Neural cell (in vitro differentiated cells): ENCODE measurements around the gene SHMT2. TPM values are rescaled to one million over a fixed set of nuclear protein-coding genes. Genes with fewer than 3 reads are reported as not detected.

Source experiments
- H2AFZ ChIP-seq: fragments of 200-600, 300-800 bp; sonication (generic), shearing (Covaris generic); 2 replicates; pipeline ENCODE4 v1.6.0; 2014; ENCODE audit warnings: low read depth, mild to moderate bottlenecking, antibody characterized with exemption, low read length, moderate library complexity
- H3F3A ChIP-seq: fragments of 200-600 bp; shearing (Covaris generic); 2 replicates; pipeline ENCODE4 v1.6.1; 2016; ENCODE audit warnings: mild to moderate bottlenecking, moderate library complexity, mixed read lengths, antibody characterized with exemption, low read length; ENCODE audit not compliant: insufficient read depth, poor library complexity, severe bottlenecking
- H3K27ac ChIP-seq: fragments of 200-600, 300-800 bp; sonication (generic), shearing (Covaris generic); 2 replicates; pipeline ENCODE4 v1.5.1; 2014; ENCODE audit warnings: mild to moderate bottlenecking, low read length, moderate library complexity
- H3K27me3 ChIP-seq: fragments of 300-800, 200-600 bp; sonication (generic), shearing (Covaris generic); 2 replicates; pipeline ENCODE4 v1.6.0; 2014; ENCODE audit warnings: mild to moderate bottlenecking, low read depth, low read length, moderate library complexity; ENCODE audit not compliant: insufficient read depth
- H3K36me3 ChIP-seq: fragments of 300-800, 200-600 bp; sonication (generic), shearing (Covaris generic); 2 replicates; pipeline ENCODE4 v1.5.1; 2014; ENCODE audit warnings: mild to moderate bottlenecking, antibody characterized with exemption, low read length, moderate library complexity; ENCODE audit not compliant: insufficient read depth
- H3K4me2 ChIP-seq: fragments of 300-800, 200-600 bp; sonication (generic), shearing (Covaris generic); 2 replicates; pipeline ENCODE4 v1.6.0; 2014; ENCODE audit warnings: mild to moderate bottlenecking, low read length
- H3K4me3 ChIP-seq: fragments of 300-800, 200-600 bp; sonication (generic), shearing (Covaris generic); 2 replicates; pipeline ENCODE4 v1.5.1; 2014; ENCODE audit warnings: mild to moderate bottlenecking, low read length, moderate library complexity
- H3K79me2 ChIP-seq: fragments of 200-600 bp; shearing (Covaris generic); replicated peaks from 2 replicates; pipeline ENCODE4 v1.6.0; 2014; ENCODE audit warnings: mild to moderate bottlenecking, low read length, moderate library complexity; ENCODE audit not compliant: insufficient read depth
- H3K9ac ChIP-seq: fragments of 300-800, 200-600 bp; sonication (generic), shearing (Covaris generic); 2 replicates; pipeline ENCODE4 v1.6.1; 2016; ENCODE audit warnings: mild to moderate bottlenecking, low read length, mixed read lengths
- H3K9me2 ChIP-seq: fragments of 200-600 bp; shearing (Covaris generic); 2 replicates; pipeline ENCODE4 v1.6.1; 2016; ENCODE audit warnings: mild to moderate bottlenecking, low read length, mixed read lengths; ENCODE audit not compliant: insufficient read depth
- H3K9me3 ChIP-seq: fragments of 200-600, 300-800 bp; sonication (generic), shearing (Covaris generic); 2 replicates; pipeline ENCODE4 v1.6.1; 2016; ENCODE audit warnings: mild to moderate bottlenecking, mixed run types, low read length, moderate library complexity, mixed read lengths
- H4K20me1 ChIP-seq: fragments of 200-600 bp; shearing (Covaris generic); 2 replicates; pipeline ENCODE4 v1.6.1; 2016; ENCODE audit warnings: mild to moderate bottlenecking, mixed run types; ENCODE audit not compliant: insufficient read depth
- EP300 ChIP-seq: fragments of 450-650 bp; conservative IDR thresholded peaks from 2 replicates; pipeline ENCODE4 v1.6.1; 2014; ENCODE audit warnings: antibody characterized with exemption, mild to moderate bottlenecking, moderate library complexity; ENCODE audit not compliant: poor library complexity, severe bottlenecking
- EZH2 ChIP-seq: fragments of 200-600, 300-800 bp; shearing (Covaris generic), sonication (generic); IDR thresholded peaks from 2 replicates; pipeline ENCODE4 v1.6.1; 2014; ENCODE audit warnings: antibody characterized with exemption, low read length, borderline replicate concordance, mild to moderate bottlenecking; ENCODE audit not compliant: insufficient read depth, poor library complexity, severe bottlenecking
- MXI1 ChIP-seq: fragments of 450-650 bp; conservative IDR thresholded peaks from 2 replicates; pipeline ENCODE4 v1.6.1; 2014; ENCODE audit warnings: antibody characterized with exemption, mild to moderate bottlenecking; ENCODE audit not compliant: poor library complexity, severe bottlenecking
- POLR2AphosphoS5 ChIP-seq: IDR thresholded peaks from 2 replicates; pipeline ENCODE4 v1.6.1; 2012
- RAD21 ChIP-seq: fragments of 450-650 bp; conservative IDR thresholded peaks from 2 replicates; pipeline ENCODE4 v1.6.1; 2014; ENCODE audit warnings: antibody characterized with exemption, mild to moderate bottlenecking, moderate library complexity
- SMC3 ChIP-seq: fragments of 450-650 bp; conservative IDR thresholded peaks from 2 replicates; pipeline ENCODE4 v1.6.1; 2014; ENCODE audit warnings: antibody characterized with exemption, mild to moderate bottlenecking, moderate library complexity; ENCODE audit not compliant: poor library complexity
- TAF1 ChIP-seq: IDR thresholded peaks from 2 replicates; pipeline ENCODE4 v1.6.1; 2012; ENCODE audit warnings: low read depth
- polyA plus RNA-seq: library from polyadenylated mRNA; depleted of rRNA; stranded (reverse); fragments of >200 nt; gene quantifications from 2 replicates; pipeline ENCODE4 v1.2.3, GENCODE V29; 2014
- TF ChIP-seq, protein P1 (sequence below): fragments of 450-650 bp; IDR thresholded peaks from 2 replicates; pipeline ENCODE4 v1.5.1; 2014; ENCODE audit warnings: antibody characterized with exemption, mild to moderate bottlenecking, moderate library complexity; ENCODE audit not compliant: poor library complexity, severe bottlenecking
- TF ChIP-seq, protein P2 (sequence below): IDR thresholded peaks from 2 replicates; pipeline ENCODE4 v1.6.1; 2012; ENCODE audit warnings: borderline replicate concordance

Gene SHMT2
- polyA plus RNA-seq, 1 donor from 2014 or later: 38.2 TPM

DNA sequence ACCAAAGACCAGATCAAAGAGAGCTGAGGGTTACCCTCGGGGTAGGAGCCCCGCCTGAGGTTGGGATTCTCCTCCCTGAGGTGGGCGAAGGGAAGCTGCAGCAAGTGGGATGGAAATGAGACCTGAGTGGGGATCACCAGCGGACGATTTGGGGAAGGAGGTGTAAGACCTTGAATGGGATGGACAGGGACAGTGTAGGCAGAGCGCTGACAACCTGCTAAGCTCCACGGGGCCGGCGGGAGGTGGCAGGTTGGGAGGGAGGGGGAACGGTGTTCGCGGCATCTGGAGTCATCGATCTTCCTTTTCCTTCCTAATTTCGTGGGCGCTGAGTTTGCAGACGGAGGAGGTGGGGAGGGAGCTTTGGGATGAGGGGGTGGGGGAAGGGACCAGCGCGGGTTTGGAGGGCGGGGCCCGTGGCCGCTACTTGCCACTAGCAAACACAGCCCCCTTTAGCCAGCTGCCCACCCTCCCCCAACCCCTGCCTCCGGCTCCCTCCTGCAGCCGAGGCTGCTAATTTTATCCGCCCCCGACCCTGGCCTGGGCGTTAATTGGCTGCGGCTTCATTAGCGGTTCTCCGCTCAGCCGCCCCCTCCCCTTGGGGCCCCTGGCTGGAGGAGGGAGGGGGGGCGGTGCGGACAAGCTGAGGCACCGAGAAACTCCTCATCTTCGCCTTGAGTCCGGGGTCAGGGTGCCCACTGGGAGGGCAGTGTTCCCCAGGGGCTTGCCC is 2.8 kb upstream of the SHMT2 start:
- TF ChIP-seq TAF1 (no peak), RAD21 (no peak), SMC3 (no peak), MXI1 (no peak), EZH2 (no peak), EP300 (no peak), POLR2AphosphoS5 (no peak)
- TF ChIP-seq, protein P1, sequence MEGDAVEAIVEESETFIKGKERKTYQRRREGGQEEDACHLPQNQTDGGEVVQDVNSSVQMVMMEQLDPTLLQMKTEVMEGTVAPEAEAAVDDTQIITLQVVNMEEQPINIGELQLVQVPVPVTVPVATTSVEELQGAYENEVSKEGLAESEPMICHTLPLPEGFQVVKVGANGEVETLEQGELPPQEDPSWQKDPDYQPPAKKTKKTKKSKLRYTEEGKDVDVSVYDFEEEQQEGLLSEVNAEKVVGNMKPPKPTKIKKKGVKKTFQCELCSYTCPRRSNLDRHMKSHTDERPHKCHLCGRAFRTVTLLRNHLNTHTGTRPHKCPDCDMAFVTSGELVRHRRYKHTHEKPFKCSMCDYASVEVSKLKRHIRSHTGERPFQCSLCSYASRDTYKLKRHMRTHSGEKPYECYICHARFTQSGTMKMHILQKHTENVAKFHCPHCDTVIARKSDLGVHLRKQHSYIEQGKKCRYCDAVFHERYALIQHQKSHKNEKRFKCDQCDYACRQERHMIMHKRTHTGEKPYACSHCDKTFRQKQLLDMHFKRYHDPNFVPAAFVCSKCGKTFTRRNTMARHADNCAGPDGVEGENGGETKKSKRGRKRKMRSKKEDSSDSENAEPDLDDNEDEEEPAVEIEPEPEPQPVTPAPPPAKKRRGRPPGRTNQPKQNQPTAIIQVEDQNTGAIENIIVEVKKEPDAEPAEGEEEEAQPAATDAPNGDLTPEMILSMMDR: no peak
- TF ChIP-seq, protein P2, sequence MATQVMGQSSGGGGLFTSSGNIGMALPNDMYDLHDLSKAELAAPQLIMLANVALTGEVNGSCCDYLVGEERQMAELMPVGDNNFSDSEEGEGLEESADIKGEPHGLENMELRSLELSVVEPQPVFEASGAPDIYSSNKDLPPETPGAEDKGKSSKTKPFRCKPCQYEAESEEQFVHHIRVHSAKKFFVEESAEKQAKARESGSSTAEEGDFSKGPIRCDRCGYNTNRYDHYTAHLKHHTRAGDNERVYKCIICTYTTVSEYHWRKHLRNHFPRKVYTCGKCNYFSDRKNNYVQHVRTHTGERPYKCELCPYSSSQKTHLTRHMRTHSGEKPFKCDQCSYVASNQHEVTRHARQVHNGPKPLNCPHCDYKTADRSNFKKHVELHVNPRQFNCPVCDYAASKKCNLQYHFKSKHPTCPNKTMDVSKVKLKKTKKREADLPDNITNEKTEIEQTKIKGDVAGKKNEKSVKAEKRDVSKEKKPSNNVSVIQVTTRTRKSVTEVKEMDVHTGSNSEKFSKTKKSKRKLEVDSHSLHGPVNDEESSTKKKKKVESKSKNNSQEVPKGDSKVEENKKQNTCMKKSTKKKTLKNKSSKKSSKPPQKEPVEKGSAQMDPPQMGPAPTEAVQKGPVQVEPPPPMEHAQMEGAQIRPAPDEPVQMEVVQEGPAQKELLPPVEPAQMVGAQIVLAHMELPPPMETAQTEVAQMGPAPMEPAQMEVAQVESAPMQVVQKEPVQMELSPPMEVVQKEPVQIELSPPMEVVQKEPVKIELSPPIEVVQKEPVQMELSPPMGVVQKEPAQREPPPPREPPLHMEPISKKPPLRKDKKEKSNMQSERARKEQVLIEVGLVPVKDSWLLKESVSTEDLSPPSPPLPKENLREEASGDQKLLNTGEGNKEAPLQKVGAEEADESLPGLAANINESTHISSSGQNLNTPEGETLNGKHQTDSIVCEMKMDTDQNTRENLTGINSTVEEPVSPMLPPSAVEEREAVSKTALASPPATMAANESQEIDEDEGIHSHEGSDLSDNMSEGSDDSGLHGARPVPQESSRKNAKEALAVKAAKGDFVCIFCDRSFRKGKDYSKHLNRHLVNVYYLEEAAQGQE: no peak
- H3K36me3 ChIP-seq: no peaks in the 10 kb centered on the region
- H2AFZ ChIP-seq: no peak overlapping the region
- H4K20me1 ChIP-seq: no peaks in the 10 kb centered on the region
- H3K4me3 ChIP-seq: no peak overlapping the region
- no peak overlapping the region for H3K27ac ChIP-seq
- no peaks in the 10 kb centered on the region for H3K79me2 ChIP-seq
- H3K9me2 ChIP-seq: no peaks in the 10 kb centered on the region
- H3K27me3 ChIP-seq: peaks cover 62% of the 10 kb centered on the region
- no peak overlapping the region for H3K9ac ChIP-seq
- H3K9me3 ChIP-seq: no peaks in the 10 kb centered on the region
- H3K4me2 ChIP-seq: no peak overlapping the region
- no peaks in the 10 kb centered on the region for H3F3A ChIP-seq

DNA sequence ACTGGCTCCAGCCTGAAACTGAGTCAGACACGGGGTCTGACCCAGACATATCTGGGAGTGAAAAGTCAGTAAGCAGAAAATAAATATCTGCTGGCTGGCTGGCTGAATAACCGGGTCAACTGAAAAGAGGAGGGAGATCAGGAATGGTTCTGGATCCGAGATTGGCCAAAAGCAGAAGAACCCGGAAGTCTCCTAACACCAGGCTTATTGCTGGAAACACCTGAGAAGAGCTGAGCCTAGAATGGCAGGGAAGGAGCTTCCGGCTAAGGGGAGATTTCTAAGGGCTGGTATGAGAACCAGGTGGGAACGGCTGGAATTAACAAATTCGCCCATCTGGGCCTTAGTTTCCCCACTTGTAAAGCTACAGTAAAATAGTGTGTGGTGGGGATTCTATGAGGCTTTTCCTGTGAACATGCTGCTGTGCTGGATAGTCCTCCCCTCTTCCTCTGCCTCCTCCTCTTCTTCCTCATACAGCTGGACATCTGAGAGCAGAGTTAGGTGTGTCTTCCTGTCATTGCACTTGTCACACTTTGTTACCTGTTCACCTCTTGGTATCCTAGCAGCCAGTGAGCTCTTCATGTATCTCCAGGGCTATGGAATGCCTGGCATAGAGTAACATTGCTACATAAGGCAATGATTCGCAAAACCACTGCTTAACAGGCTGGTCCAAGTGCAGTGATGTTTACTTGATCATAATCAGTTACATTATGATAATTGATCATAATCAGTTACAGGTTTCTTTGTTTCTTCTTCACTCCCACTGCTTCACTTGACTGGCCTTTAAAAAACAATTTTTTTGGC is 2.0 kb upstream of the SHMT2 start:
- no peak overlapping the region for H3K4me3 ChIP-seq
- no peak overlapping the region for H3K27ac ChIP-seq
- no peak overlapping the region for H3K9ac ChIP-seq
- H3K9me2 ChIP-seq: no peaks in the 10 kb centered on the region
- no peaks in the 10 kb centered on the region for H3K9me3 ChIP-seq
- H3K36me3 ChIP-seq: no peaks in the 10 kb centered on the region
- TF ChIP-seq, protein P2: no peak
- no peak for TF ChIP-seq MXI1
- TF ChIP-seq, protein P1: no peak
- no peak for TF ChIP-seq TAF1
- no peak for TF ChIP-seq EP300
- TF ChIP-seq EZH2: no peak
- no peak for TF ChIP-seq RAD21
- no peak for TF ChIP-seq SMC3
- TF ChIP-seq POLR2AphosphoS5: no peak
- H3K79me2 ChIP-seq: no peaks in the 10 kb centered on the region
- no peaks in the 10 kb centered on the region for H3F3A ChIP-seq
- no peak overlapping the region for H3K4me2 ChIP-seq
- no peaks in the 10 kb centered on the region for H4K20me1 ChIP-seq
- peaks cover 54% of the 10 kb centered on the region for H3K27me3 ChIP-seq
- no peak overlapping the region for H2AFZ ChIP-seq
